ENCODE data around the gene PPP1R3C.

Gene PPP1R3C

DNA sequence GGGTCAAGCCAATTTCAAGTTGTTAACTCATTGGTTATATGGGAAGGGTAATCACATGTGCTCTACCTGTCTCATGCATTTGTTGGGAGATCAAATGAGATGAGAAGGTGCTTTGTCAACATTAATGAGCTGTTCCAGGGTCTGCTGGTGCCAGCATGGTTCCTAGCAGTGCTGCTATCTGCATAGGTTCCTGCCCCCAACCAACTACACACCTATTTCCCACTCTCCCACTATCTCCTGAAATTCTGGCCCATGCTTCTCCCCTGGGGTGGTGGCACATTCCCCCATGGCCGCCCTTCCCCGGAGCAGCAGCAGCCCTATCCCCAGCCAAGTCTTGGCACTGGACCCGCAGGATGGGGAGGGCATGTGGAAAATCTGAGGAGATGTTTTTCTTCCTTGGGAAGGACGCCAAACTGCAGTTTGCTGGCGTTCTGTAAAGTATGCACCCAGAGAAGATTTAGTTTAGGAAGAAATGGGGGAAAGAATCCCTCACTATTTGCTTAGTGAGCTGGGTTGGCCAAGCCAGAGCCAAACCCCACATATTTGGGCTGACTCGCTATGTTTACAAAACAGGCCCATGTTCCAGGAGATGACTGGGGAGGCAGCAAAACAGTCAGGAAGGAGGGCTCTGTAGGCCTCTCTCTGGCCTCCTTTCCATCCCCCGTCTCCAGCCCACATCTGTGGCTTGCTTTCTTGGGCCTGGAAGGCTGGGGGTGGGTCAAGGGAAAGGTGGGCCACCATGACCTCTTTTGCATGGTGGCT lies 42.5 kb downstream of the PPP1R3C start:
- H3K27me3 ChIP-seq (ENCODE audit: insufficient read depth, insufficient read length), result no peaks in the 10 kb centered on the region
- no peaks in the 10 kb centered on the region for H3K36me3 ChIP-seq (ENCODE audit: insufficient read depth, insufficient read length, low read length)
- no peaks in the 10 kb centered on the region for H3K4me1 ChIP-seq (ENCODE audit: insufficient read depth, insufficient read length)
- no peak for TF ChIP-seq SUZ12 (IDR thresholded peaks at IDR 0.05; ENCODE audit: extremely low read depth, insufficient read depth, insufficient read length)
- no peak for TF ChIP-seq ZNF274 (IDR thresholded peaks at IDR 0.05; ENCODE audit: low read depth, low read length)
- TF ChIP-seq YY1 (IDR thresholded peaks at IDR 0.05; ENCODE audit: insufficient read depth, insufficient read length), result no peak
- no peak overlapping the region for H3K4me3 ChIP-seq (ENCODE audit: insufficient read length, low read depth)
- no peak overlapping the region for H3K9ac ChIP-seq (ENCODE audit: insufficient read length, low read depth)
- H3K9me3 ChIP-seq (ENCODE audit: insufficient read depth, low read length), result no peaks in the 10 kb centered on the region
- no peak for DNase-seq (ENCODE audit: low read depth, low spot score)

DNA sequence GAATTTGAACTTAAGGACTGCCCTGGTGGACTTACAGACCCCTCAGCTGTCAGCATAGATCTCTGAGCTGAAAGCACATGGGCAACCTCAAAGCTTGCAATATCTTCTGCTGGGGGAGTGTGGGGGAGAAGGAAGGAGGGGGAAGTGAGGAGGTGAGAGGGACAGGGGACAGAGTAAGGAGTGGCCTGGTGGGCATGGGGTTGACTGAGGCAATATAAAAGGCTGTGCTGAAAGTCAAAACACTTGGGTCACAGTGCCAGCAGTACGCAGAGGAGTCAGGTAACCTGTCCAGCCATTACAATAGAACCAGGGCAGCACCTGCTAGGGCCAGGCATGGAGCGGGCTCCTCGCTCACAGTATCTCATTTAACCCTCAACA lies 43.2 kb downstream of the PPP1R3C start:
- TF ChIP-seq YY1 (IDR thresholded peaks at IDR 0.05; ENCODE audit: insufficient read depth, insufficient read length) (no peak), SUZ12 (IDR thresholded peaks at IDR 0.05; ENCODE audit: extremely low read depth, insufficient read depth, insufficient read length) (no peak), ZNF274 (IDR thresholded peaks at IDR 0.05; ENCODE audit: low read depth, low read length) (no peak)
- no peak for DNase-seq (ENCODE audit: low read depth, low spot score)
- no peaks in the 10 kb centered on the region for H3K9me3 ChIP-seq (ENCODE audit: insufficient read depth, low read length)
- no peak overlapping the region for H3K4me3 ChIP-seq (ENCODE audit: insufficient read length, low read depth)
- H3K9ac ChIP-seq (ENCODE audit: insufficient read length, low read depth), result no peak overlapping the region
- H3K4me1 ChIP-seq (ENCODE audit: insufficient read depth, insufficient read length), result no peaks in the 10 kb centered on the region
- H3K27me3 ChIP-seq (ENCODE audit: insufficient read depth, insufficient read length), result no peaks in the 10 kb centered on the region
- H3K36me3 ChIP-seq (ENCODE audit: insufficient read depth, insufficient read length, low read length), result no peaks in the 10 kb centered on the region

DNA sequence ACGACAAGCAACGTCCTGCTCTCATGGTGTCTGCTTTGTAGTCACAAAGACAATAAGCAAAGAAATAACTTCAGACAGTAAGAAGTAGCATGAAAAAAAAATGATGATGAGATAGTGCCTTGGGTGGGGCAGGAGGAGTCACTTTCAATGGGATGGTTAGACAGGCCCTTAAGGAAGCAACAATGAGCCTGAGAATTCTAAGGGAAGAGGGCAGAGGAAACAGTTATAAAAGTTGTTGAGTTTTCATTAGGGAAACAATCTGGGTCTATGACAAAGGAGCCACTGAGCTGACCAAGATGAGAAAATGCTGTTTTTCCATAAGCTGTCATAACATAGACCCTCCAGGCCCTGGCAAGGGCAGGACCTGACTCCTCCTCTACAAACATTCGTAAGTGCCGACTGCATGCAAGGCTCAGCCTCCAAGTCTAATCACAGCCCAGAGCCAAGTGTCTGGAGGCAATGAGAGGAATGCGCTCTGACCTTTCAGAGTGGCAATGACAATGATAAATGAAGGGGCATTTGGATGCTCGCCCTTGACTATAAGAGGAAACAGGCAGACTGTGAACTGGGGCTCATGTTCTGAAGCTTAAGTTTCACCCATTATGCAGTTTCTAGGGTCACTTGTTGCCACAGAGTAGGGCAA lies 43.7 kb downstream of the PPP1R3C start:
- Histone ChIP-seq H3K4me3 (ENCODE audit: insufficient read length, low read depth) (no peak overlapping the region), H3K36me3 (ENCODE audit: insufficient read depth, insufficient read length, low read length) (no peaks in the 10 kb centered on the region), H3K9ac (ENCODE audit: insufficient read length, low read depth) (no peak overlapping the region), H3K27me3 (ENCODE audit: insufficient read depth, insufficient read length) (no peaks in the 10 kb centered on the region), H3K4me1 (ENCODE audit: insufficient read depth, insufficient read length) (no peaks in the 10 kb centered on the region), H3K9me3 (ENCODE audit: insufficient read depth, low read length) (no peaks in the 10 kb centered on the region)
- TF ChIP-seq SUZ12 (IDR thresholded peaks at IDR 0.05; ENCODE audit: extremely low read depth, insufficient read depth, insufficient read length) (no peak), YY1 (IDR thresholded peaks at IDR 0.05; ENCODE audit: insufficient read depth, insufficient read length) (no peak), ZNF274 (IDR thresholded peaks at IDR 0.05; ENCODE audit: low read depth, low read length) (no peak)
- DNase-seq (ENCODE audit: low read depth, low spot score), result no peak

DNA sequence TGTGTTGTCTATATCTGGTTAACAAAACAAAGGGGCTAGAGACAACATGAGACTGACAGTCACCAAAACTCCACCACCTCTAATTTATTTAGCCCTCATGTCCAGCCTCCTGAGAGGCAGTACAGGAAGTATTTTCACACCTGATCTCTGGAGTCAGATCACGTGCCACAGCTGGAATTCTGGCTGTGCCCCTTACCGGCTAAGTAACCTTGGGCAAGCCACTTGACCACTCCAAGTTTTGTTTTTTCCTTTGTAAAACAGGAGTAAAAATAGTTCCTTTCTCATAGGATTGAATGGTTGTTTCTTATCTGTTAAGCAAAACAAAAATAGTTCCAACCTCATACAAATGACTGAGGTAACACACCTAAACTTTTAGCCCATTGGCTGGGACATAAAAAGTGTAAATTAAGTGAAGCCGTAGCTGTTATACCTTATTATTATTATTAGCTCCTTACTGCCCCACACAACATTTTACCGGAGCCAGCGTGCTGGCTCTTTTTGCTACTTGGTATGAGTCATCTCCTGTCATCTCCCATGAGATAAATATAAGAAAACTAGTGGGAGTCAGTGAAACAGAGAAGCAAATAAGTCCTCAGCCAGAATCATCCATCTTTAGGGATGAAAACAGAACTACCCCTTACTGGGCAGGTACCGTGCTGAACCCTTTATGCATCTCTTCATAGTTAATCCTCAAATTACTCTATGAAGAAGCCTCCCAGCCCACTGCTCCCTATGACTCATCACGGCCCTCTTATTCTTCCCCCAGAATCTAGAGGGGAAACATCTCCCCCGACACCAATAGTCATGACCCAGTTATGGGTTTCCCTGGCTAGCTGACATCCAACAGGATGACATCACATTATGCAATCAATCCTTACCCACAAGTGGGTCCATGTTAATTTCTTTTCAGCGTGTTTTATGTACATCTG lies 44.9 kb downstream of the PPP1R3C start:
- Histone ChIP-seq H3K9ac (ENCODE audit: insufficient read length, low read depth) (no peak overlapping the region), H3K4me3 (ENCODE audit: insufficient read length, low read depth) (no peak overlapping the region)

DNA sequence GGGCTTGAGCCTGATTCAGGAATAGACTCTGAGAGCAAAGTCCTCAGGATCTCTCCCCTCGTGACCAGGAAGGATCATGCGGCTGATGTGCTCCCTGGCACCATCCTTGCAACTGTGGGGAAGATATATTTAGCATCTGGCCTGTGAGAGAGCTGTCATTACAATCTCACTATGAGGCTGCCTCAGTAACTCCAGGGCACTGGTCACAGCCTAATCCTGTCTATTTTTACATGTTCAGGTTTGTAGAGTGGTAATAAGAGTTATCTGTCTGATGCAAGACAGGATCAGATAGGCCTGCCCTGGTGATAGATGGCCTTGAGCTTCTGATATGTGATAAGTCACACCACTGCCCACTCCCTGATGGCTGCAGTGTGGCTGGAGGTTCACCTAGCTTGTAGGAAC lies 50.7 kb downstream of the PPP1R3C start:
- DNase-seq (ENCODE audit: low read depth, low spot score), result no peak
- H3K4me3 ChIP-seq (ENCODE audit: insufficient read length, low read depth), result no peak overlapping the region
- no peaks in the 10 kb centered on the region for H3K27me3 ChIP-seq (ENCODE audit: insufficient read depth, insufficient read length)
- no peaks in the 10 kb centered on the region for H3K4me1 ChIP-seq (ENCODE audit: insufficient read depth, insufficient read length)
- H3K9me3 ChIP-seq (ENCODE audit: insufficient read depth, low read length), result no peaks in the 10 kb centered on the region
- H3K9ac ChIP-seq (ENCODE audit: insufficient read length, low read depth), result no peak overlapping the region
- no peak for TF ChIP-seq SUZ12 (IDR thresholded peaks at IDR 0.05; ENCODE audit: extremely low read depth, insufficient read depth, insufficient read length)
- no peak for TF ChIP-seq YY1 (IDR thresholded peaks at IDR 0.05; ENCODE audit: insufficient read depth, insufficient read length)
- TF ChIP-seq ZNF274 (IDR thresholded peaks at IDR 0.05; ENCODE audit: low read depth, low read length), result no peak
- H3K36me3 ChIP-seq (ENCODE audit: insufficient read depth, insufficient read length, low read length), result no peaks in the 10 kb centered on the region

More for the DNA sequence above, 44.9 kb downstream of the PPP1R3C start:
- no peak for DNase-seq (ENCODE audit: low read depth, low spot score)
- no peaks in the 10 kb centered on the region for H3K36me3 ChIP-seq (ENCODE audit: insufficient read depth, insufficient read length, low read length)
- no peaks in the 10 kb centered on the region for H3K9me3 ChIP-seq (ENCODE audit: insufficient read depth, low read length)
- TF ChIP-seq SUZ12 (IDR thresholded peaks at IDR 0.05; ENCODE audit: extremely low read depth, insufficient read depth, insufficient read length) (no peak), YY1 (IDR thresholded peaks at IDR 0.05; ENCODE audit: insufficient read depth, insufficient read length) (no peak), ZNF274 (IDR thresholded peaks at IDR 0.05; ENCODE audit: low read depth, low read length) (no peak)
- H3K4me1 ChIP-seq (ENCODE audit: insufficient read depth, insufficient read length), result no peaks in the 10 kb centered on the region
- no peaks in the 10 kb centered on the region for H3K27me3 ChIP-seq (ENCODE audit: insufficient read depth, insufficient read length)

DNA sequence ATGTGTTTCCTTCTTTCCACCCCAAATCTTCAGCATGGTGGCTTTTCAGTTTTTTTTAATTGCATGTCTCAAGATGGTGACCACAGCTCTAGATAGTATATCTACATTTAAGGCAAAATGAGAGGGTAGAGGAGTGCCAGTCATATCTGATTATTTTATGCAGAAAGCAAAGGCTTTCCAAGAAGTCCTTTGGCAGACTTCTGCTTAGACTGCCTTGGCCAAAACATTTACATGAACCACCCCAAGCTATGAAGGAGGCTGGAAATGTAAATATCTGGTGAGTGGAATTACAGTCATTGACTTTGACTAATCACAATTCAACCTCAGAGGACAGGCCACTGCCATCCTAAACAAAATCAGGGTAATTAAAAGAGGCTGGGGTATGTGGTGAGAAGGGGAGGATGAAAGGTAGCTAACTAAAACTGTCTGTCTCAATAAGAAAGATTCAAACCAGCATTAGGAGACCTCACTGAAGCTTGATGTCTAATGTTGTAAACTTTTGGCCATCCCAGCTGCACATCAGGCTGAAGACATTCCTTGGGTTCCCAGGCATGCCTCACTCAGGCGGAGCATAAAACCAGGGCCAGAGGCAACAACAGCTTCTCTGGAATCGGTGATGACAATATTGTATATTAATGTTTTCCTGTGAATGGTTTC lies 53.4 kb downstream of the PPP1R3C start:
- Histone ChIP-seq H3K4me3 (ENCODE audit: insufficient read length, low read depth) (no peak overlapping the region), H3K4me1 (ENCODE audit: insufficient read depth, insufficient read length) (no peaks in the 10 kb centered on the region), H3K27me3 (ENCODE audit: insufficient read depth, insufficient read length) (no peaks in the 10 kb centered on the region), H3K36me3 (ENCODE audit: insufficient read depth, insufficient read length, low read length) (no peaks in the 10 kb centered on the region), H3K9ac (ENCODE audit: insufficient read length, low read depth) (no peak overlapping the region), H3K9me3 (ENCODE audit: insufficient read depth, low read length) (no peaks in the 10 kb centered on the region)
- DNase-seq (ENCODE audit: low read depth, low spot score), result no peak
- no peak for TF ChIP-seq YY1 (IDR thresholded peaks at IDR 0.05; ENCODE audit: insufficient read depth, insufficient read length)
- TF ChIP-seq ZNF274 (IDR thresholded peaks at IDR 0.05; ENCODE audit: low read depth, low read length), result no peak
- no peak for TF ChIP-seq SUZ12 (IDR thresholded peaks at IDR 0.05; ENCODE audit: extremely low read depth, insufficient read depth, insufficient read length)
